Astrocyte (in vitro differentiated cells and primary cell): Measurements from ENCODE around the gene RHPN2. TPM values are rescaled to one million over a fixed set of nuclear protein-coding genes. Genes with fewer than 3 reads are reported as not detected.
"Not testable (repeated sequence)": the region's sequence is repeated elsewhere in the genome, so short reads cannot be mapped to it uniquely, and the experiment has no call there.

Source experiments
- DNase-seq: peaks from one replicate; pipeline ENCODE4 v3.0.0-alpha.2; 2010; ENCODE audit warnings: low read depth
- FAIRE-seq: peaks from 2 replicates; lab custom pipeline; 2011; peaks lifted over from hg19 to GRCh38; lab: Jason Lieb, UNC
- H2AFZ ChIP-seq: 2 replicates; pipeline ENCODE4 v1.6.0; 2012; ENCODE audit warnings: low read depth, low read length, inconsistent platforms
- H3K27ac ChIP-seq: 2 replicates; pipeline ENCODE4 v1.5.1; 2011; ENCODE audit warnings: low read depth, low read length, inconsistent platforms
- H3K27me3 ChIP-seq: 2 replicates; pipeline ENCODE4 v1.6.0; 2011; ENCODE audit warnings: low read length, inconsistent platforms; ENCODE audit not compliant: insufficient read depth
- H3K36me3 ChIP-seq: 2 replicates; pipeline ENCODE4 v1.5.1; 2011; ENCODE audit warnings: low read length, inconsistent platforms; ENCODE audit not compliant: insufficient read depth
- H3K4me1 ChIP-seq: 2 replicates; pipeline ENCODE4 v1.5.1; 2011; ENCODE audit warnings: low read length, inconsistent platforms; ENCODE audit not compliant: insufficient read depth
- H3K4me2 ChIP-seq: 2 replicates; pipeline ENCODE4 v1.6.0; 2012; ENCODE audit warnings: low read length, inconsistent platforms
- H3K4me3 ChIP-seq: 2 replicates; pipeline ENCODE4 v1.5.1; 2011; ENCODE audit warnings: low read depth, mild to moderate bottlenecking, low read length, inconsistent platforms; ENCODE audit not compliant: insufficient read depth
- H3K79me2 ChIP-seq: 2 replicates; pipeline ENCODE4 v1.6.0; 2012; ENCODE audit warnings: mild to moderate bottlenecking, low read length, inconsistent platforms; ENCODE audit not compliant: insufficient read depth
- H3K9ac ChIP-seq: 2 replicates; pipeline ENCODE4 v1.6.0; 2012; ENCODE audit warnings: mild to moderate bottlenecking, low read length, inconsistent platforms
- H3K9me3 ChIP-seq: 2 replicates; pipeline ENCODE4 v1.5.1; 2012; ENCODE audit warnings: low read depth, mild to moderate bottlenecking, low read length, inconsistent platforms; ENCODE audit not compliant: insufficient read depth
- H4K20me1 ChIP-seq: 2 replicates; pipeline ENCODE4 v1.6.0; 2012; ENCODE audit warnings: low read length, inconsistent platforms; ENCODE audit not compliant: insufficient read depth
- H3K27ac Mint-ChIP-seq: one replicate; pipeline ENCODE4 v1.8.0; 2021; ENCODE audit warnings: mild to moderate bottlenecking, mixed read lengths; ENCODE audit not compliant: unreplicated experiment
- H3K27me3 Mint-ChIP-seq: one replicate; pipeline ENCODE4 v1.8.0; 2021; ENCODE audit warnings: low read depth, mixed read lengths; ENCODE audit not compliant: unreplicated experiment
- H3K36me3 Mint-ChIP-seq: one replicate; pipeline ENCODE4 v1.8.0; 2021; ENCODE audit warnings: low read depth, mixed read lengths; ENCODE audit not compliant: unreplicated experiment
- H3K4me1 Mint-ChIP-seq: one replicate; pipeline ENCODE4 v1.8.0; 2021; ENCODE audit warnings: low read depth, mixed read lengths; ENCODE audit not compliant: unreplicated experiment
- H3K4me3 Mint-ChIP-seq: one replicate; pipeline ENCODE4 v1.8.0; 2021; ENCODE audit warnings: mild to moderate bottlenecking, moderate library complexity, mixed read lengths; ENCODE audit not compliant: unreplicated experiment
- H3K9me3 Mint-ChIP-seq: one replicate; pipeline ENCODE4 v1.8.0; 2021; ENCODE audit warnings: mild to moderate bottlenecking, mixed read lengths; ENCODE audit not compliant: unreplicated experiment
- CTCF ChIP-seq: IDR thresholded peaks from 2 replicates; pipeline ENCODE4 v1.5.1; 2011; ENCODE audit warnings: low read depth, mild to moderate bottlenecking, inconsistent platforms, low read length, moderate library complexity; ENCODE audit not compliant: insufficient read depth
- EZH2 ChIP-seq: IDR thresholded peaks from 2 replicates; pipeline ENCODE4 v1.6.1; 2012; ENCODE audit warnings: mild to moderate bottlenecking, low read length, inconsistent platforms; ENCODE audit not compliant: insufficient read depth
- total RNA-seq: library from RNA; stranded (reverse); gene quantifications from 2 replicates; pipeline ENCODE4 v1.2.1, GENCODE V29; 2021

Gene RHPN2
- total RNA-seq, 1 donor from 2014 or later, result 12.6 TPM

- H2AFZ ChIP-seq, result no peak overlapping the region
- Mint-ChIP-seq H3K27ac (no peak overlapping the region), H3K27me3 (no peaks in the 10 kb centered on the region), H3K4me3 (no peak overlapping the region), H3K36me3 (peaks cover 16% of the 10 kb centered on the region), H3K9me3 (no peaks in the 10 kb centered on the region), H3K4me1 (no peaks in the 10 kb centered on the region)
- H3K4me2 ChIP-seq, result no peak overlapping the region
- H3K4me1 ChIP-seq, result no peaks in the 10 kb centered on the region
- no peak overlapping the region for H3K9ac ChIP-seq
- no peak for DNase-seq
- no peak for FAIRE-seq
- H3K4me3 ChIP-seq, result no peak overlapping the region
- no peak for TF ChIP-seq EZH2
- no peak for TF ChIP-seq CTCF
- no peaks in the 10 kb centered on the region for H4K20me1 ChIP-seq
- H3K27me3 ChIP-seq, result no peaks in the 10 kb centered on the region
- H3K27ac ChIP-seq, result no peak overlapping the region
- H3K79me2 ChIP-seq, result no peaks in the 10 kb centered on the region
- H3K9me3 ChIP-seq, result no peaks in the 10 kb centered on the region
- H3K36me3 ChIP-seq, result no peaks in the 10 kb centered on the region
Observed at GRCh38 chr19:32997716-32998355, 66.9 kb downstream of the RHPN2 start.

- H3K4me2 ChIP-seq, H3K9ac ChIP-seq, H3K79me2 ChIP-seq, H3K27ac Mint-ChIP-seq, H2AFZ ChIP-seq, H3K9me3 Mint-ChIP-seq, H3K4me3 ChIP-seq, H3K9me3 ChIP-seq, H4K20me1 ChIP-seq, H3K27ac ChIP-seq, FAIRE-seq, H3K36me3 ChIP-seq, H3K4me3 Mint-ChIP-seq, H3K4me1 ChIP-seq, H3K27me3 ChIP-seq, H3K27me3 Mint-ChIP-seq, DNase-seq, H3K4me1 Mint-ChIP-seq: not testable (repeated sequence)
- peaks cover 16% of the 10 kb centered on the region for H3K36me3 Mint-ChIP-seq
Observed at GRCh38 chr19:32997061-32997464, 67.6 kb downstream of the RHPN2 start.

- H3K27ac ChIP-seq, H3K27me3 ChIP-seq, H4K20me1 ChIP-seq, H3K4me3 Mint-ChIP-seq, H3K4me1 ChIP-seq, H3K9ac ChIP-seq, H3K9me3 ChIP-seq, FAIRE-seq, H3K36me3 ChIP-seq, H3K4me1 Mint-ChIP-seq, H3K4me2 ChIP-seq, H3K4me3 ChIP-seq, DNase-seq, H3K79me2 ChIP-seq, H3K9me3 Mint-ChIP-seq, H3K27me3 Mint-ChIP-seq, H3K27ac Mint-ChIP-seq, H2AFZ ChIP-seq: not testable (repeated sequence)
- peaks cover 16% of the 10 kb centered on the region for H3K36me3 Mint-ChIP-seq
Observed at GRCh38 chr19:32995966-32996365, 68.7 kb downstream of the RHPN2 start.
